Measurements from ENCODE around the gene NOTUM. TPM values are rescaled to one million over a fixed set of nuclear protein-coding genes. Genes with fewer than 3 reads are reported as not detected.

The NOTUM gene
- total RNA-seq, 1 experiment from 2014 or later, result not detected

GRCh38 chr17:81962499-81963441 is 1.8 kb upstream of the NOTUM start:
- Histone ChIP-seq H3K27me3 (replicated peaks; ENCODE audit: insufficient read depth, low read depth, low read length, poor library complexity) (peaks cover 48% of the 10 kb centered on the region), H3K9me3 (ENCODE audit: low read depth, low read length, poor library complexity, severe bottlenecking) (no peaks in the 10 kb centered on the region), H3K4me1 (ENCODE audit: insufficient read depth, low read length, poor library complexity, severe bottlenecking) (peaks cover 4% of the 10 kb centered on the region), H3K27ac (ENCODE audit: low read depth, low read length, poor library complexity, severe bottlenecking) (no peak overlapping the region), H3K36me3 (ENCODE audit: insufficient read depth, low read length, poor library complexity, severe bottlenecking) (no peaks in the 10 kb centered on the region), H3K4me3 (ENCODE audit: low read depth, low read length, poor library complexity, severe bottlenecking) (no peak overlapping the region)
- intact Hi-C loops (cut with micrococcal nuclease; ENCODE audit: unreplicated experiment), result no loop called here
- TF ChIP-seq CTCF (conservative IDR thresholded peaks at IDR 0.05; ENCODE audit: low read depth, low read length) (no peak), EZH2 (IDR thresholded peaks at IDR 0.05; ENCODE audit: borderline replicate concordance, low read depth, low read length, poor library complexity, severe bottlenecking) (peak; percentile 10)
- ChIA-PET CTCF (no interaction called here), POLR2A (ENCODE audit: low non-redundant PET) (no interaction called here)
- DNase-seq (ENCODE audit: low spot score), result no peak
- no TSS peak for BruUV-seq (replicated peaks)

- H3K27me3 ChIP-seq (replicated peaks; ENCODE audit: insufficient read depth, low read depth, low read length, poor library complexity), result peaks cover 48% of the 10 kb centered on the region
- CTCF ChIA-PET, result no interaction called here
- BruUV-seq (replicated peaks), result no TSS peak
- no peak for TF ChIP-seq CTCF (conservative IDR thresholded peaks at IDR 0.05; ENCODE audit: low read depth, low read length)
- peak; percentile 76 for TF ChIP-seq EZH2 (IDR thresholded peaks at IDR 0.05; ENCODE audit: borderline replicate concordance, low read depth, low read length, poor library complexity, severe bottlenecking)
- intact Hi-C loops (cut with micrococcal nuclease; ENCODE audit: unreplicated experiment), result no loop called here
- no peak overlapping the region for H3K27ac ChIP-seq (ENCODE audit: low read depth, low read length, poor library complexity, severe bottlenecking)
- POLR2A ChIA-PET (ENCODE audit: low non-redundant PET), result no interaction called here
- H3K36me3 ChIP-seq (ENCODE audit: insufficient read depth, low read length, poor library complexity, severe bottlenecking), result no peaks in the 10 kb centered on the region
- H3K4me1 ChIP-seq (ENCODE audit: insufficient read depth, low read length, poor library complexity, severe bottlenecking), result no peaks in the 10 kb centered on the region
- no peak overlapping the region for H3K4me3 ChIP-seq (ENCODE audit: low read depth, low read length, poor library complexity, severe bottlenecking)
- H3K9me3 ChIP-seq (ENCODE audit: low read depth, low read length, poor library complexity, severe bottlenecking), result no peaks in the 10 kb centered on the region
- no peak for DNase-seq (ENCODE audit: low spot score)
Measured at GRCh38 chr17:81961521-81962498, 823 bp upstream of the NOTUM start.

Data from A673 (cell line).